Pancreas (tissue), 10 donors: ENCODE data around the gene PDCD11. TPM values are rescaled to one million over a fixed set of nuclear protein-coding genes. Genes with fewer than 3 reads are reported as not detected.

Experiments used
- ATAC-seq, 4 donors: fragments of 200-7000 bp; cut with Tn5 transposase; one replicate each; pipeline versions ENCODE4 v1.8.0 to v1.9.1; 2020; ENCODE audit warnings: mild to moderate bottlenecking in 4 of 4, moderate library complexity in 4 of 4
- DNase-seq, 6 donors: peaks; one replicate each; pipeline ENCODE4 v3.0.0-alpha.2; 2020
- FAIRE-seq: peaks from 2 replicates; lab custom pipeline; 2012; peaks lifted over from hg19 to GRCh38; lab: Jason Lieb, UNC
- H3K27ac ChIP-seq, 4 donors: fragments of 200-600 bp; sonication (generic); 1 replicate in 3 of 4; 2 replicates in 1 of 4; pipeline versions ENCODE4 v1.5.0 to v1.8.0; 2020
- H3K27me3 ChIP-seq, 4 donors: fragments of 200-600 bp; one replicate each; pipeline ENCODE4 v1.8.0; 2021
- H3K36me3 ChIP-seq, 3 donors: fragments of 200-600 bp; sonication (generic) in 1 of 3; one replicate each; pipeline versions ENCODE4 v1.5.0 to v1.8.0; 2020 to 2021
- H3K4me1 ChIP-seq, 3 donors: fragments of 200-600 bp; one replicate each; pipeline ENCODE4 v1.8.0; 2021
- H3K4me3 ChIP-seq, 4 donors: fragments of 200-600 bp; sonication (generic) in 2 of 4; one replicate each; pipeline versions ENCODE4 v1.5.0 to v1.8.0; 2020 to 2021
- H3K9me3 ChIP-seq, 4 donors: fragments of 200-600 bp; one replicate each; pipeline ENCODE4 v1.8.0; 2021
- WGBS, 2 donors: extraction: QIAGEN DNeasy Blood & Tissue Kit; methylation state at CpG; one replicate each; pipeline ENCODE4 v1.1.7; 2013; 5-methylcytosine and 5-hydroxymethylcytosine counted together
- intact Hi-C, 3 donors: fragments of 100-400 bp; cut with DNase I; formaldehyde crosslinking; loops; one replicate each; pipeline versions ENCODE4 v1.11.1 to v1.14.2; 2022
- polyA plus RNA-seq, 2 donors: library from polyadenylated mRNA; stranded (reverse); fragments of 200-250 nt; gene quantifications; one replicate each; pipeline ENCODE4 v1.2.3, GENCODE V29; 2013
- total RNA-seq, 6 donors: library from RNA; stranded (reverse); fragmentation: NEBNext Ultra II Directional in 4 of 6; extraction: Animal tissue kit (Norgen Biotek cat#: 25700) in 4 of 6; gene quantifications; one replicate each; pipeline versions ENCODE4 v1.2.1 to v1.2.4, GENCODE V29; 2021 to 2023
- TF ChIP-seq, protein P1 (sequence below), 4 donors: fragments of 200-600 bp; sonication (generic) in 3 of 4; IDR thresholded peaks; one replicate each; pipeline versions ENCODE4 v1.5.0 to v1.8.0; 2021; ENCODE audit warnings: antibody characterized with exemption in 4 of 4
- donor health status: healthy with polysubstance abuse.
- donor health status: DM: no; HTN: no; CAD: no; lungs with moderate emphysema.
- donor health status: DM: no; HTN: no; CAD: no.
- donor health status: control.
- donor health status: control.
- donor health status: Bipolar disorder and iron deficiency.
- donor health status: DM: yes; HTN: yes; CAD: no.
- donor health status: DM: no; HTN: no; CAD: no.
- donor health status: DM: no; HTN: no; CAD: no.
- donor health status: DM: yes; HTN: yes; CAD: no.

Gene PDCD11
- total and polyA plus RNA-seq, 8 donors = 11.3 to 27.4 (median 16.2) TPM

DNA sequence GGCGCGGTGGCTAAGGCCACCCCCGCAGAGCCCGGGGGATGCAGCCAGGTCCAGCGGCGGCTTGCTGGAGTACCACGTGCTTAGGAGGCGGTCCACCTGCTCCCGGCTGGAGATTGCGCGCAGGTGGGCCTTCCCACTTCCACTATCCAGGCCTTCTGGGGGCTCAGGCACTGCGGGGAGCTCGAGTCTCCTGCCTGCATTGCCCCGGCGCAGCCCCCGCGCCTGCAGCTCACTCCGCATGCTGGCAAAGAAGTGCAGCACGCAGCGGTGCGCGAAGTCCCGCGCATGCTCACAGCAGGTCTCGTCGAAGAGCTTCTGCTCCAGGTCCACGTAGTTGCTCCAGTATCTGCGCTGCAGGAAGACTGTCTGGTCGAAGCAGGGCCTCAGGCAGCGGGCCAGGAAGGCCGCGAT, 76.8 kb downstream of the PDCD11 start:
- H3K4me3 ChIP-seq = no peak overlapping the region
- WGBS, 2 donors = 74 to 76% methylated on average over 32 of the region's 32 CpGs
- intact Hi-C loops = no loop called here
- ATAC-seq (no peak), FAIRE-seq (no peak), DNase-seq (no peak)
- no peak overlapping the region for H3K27ac ChIP-seq
- H3K36me3 ChIP-seq = no peaks in the 10 kb centered on the region
- H3K27me3 ChIP-seq = no peaks in the 10 kb centered on the region
- no peaks in the 10 kb centered on the region for H3K9me3 ChIP-seq
- H3K4me1 ChIP-seq = no peaks in the 10 kb centered on the region
- TF ChIP-seq, protein P1, sequence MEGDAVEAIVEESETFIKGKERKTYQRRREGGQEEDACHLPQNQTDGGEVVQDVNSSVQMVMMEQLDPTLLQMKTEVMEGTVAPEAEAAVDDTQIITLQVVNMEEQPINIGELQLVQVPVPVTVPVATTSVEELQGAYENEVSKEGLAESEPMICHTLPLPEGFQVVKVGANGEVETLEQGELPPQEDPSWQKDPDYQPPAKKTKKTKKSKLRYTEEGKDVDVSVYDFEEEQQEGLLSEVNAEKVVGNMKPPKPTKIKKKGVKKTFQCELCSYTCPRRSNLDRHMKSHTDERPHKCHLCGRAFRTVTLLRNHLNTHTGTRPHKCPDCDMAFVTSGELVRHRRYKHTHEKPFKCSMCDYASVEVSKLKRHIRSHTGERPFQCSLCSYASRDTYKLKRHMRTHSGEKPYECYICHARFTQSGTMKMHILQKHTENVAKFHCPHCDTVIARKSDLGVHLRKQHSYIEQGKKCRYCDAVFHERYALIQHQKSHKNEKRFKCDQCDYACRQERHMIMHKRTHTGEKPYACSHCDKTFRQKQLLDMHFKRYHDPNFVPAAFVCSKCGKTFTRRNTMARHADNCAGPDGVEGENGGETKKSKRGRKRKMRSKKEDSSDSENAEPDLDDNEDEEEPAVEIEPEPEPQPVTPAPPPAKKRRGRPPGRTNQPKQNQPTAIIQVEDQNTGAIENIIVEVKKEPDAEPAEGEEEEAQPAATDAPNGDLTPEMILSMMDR (IDR thresholded peaks at IDR 0.05) = no peak

DNA sequence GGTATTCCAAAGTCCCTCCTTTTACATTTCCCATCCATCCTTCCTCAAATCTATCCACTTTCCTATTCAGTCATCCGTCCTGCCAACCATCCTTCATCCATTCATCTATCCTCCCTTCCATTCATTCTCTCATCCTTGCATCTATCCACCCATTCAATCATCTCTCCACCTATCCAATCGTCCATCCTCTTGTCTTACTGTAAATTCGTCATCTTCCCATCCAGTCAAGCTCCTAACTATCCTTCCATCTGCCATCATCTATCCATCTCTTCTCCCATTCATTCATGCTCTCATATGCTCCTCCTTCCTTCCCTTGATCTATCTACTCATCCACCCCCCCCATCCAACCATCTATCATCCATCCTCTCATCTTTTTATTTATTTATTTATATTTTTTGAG, 77.7 kb downstream of the PDCD11 start:
- no peak overlapping the region for H3K27ac ChIP-seq
- no peak overlapping the region for H3K4me3 ChIP-seq
- H3K36me3 ChIP-seq = no peaks in the 10 kb centered on the region
- intact Hi-C loops = no loop called here
- no peak for FAIRE-seq
- no peak for DNase-seq
- TF ChIP-seq, protein P1 (IDR thresholded peaks at IDR 0.05) = no peak
- WGBS, 2 donors = 61 to 76% methylated on average over 3 of the region's 3 CpGs
- no peaks in the 10 kb centered on the region for H3K9me3 ChIP-seq
- no peak for ATAC-seq
- H3K27me3 ChIP-seq = no peaks in the 10 kb centered on the region
- no peaks in the 10 kb centered on the region for H3K4me1 ChIP-seq

GRCh38 chr10:103475437-103475836, 79.0 kb downstream of the PDCD11 start:
- no peak for FAIRE-seq
- WGBS, 2 donors = 78 to 79% methylated on average over 4 of the region's 4 CpGs

GRCh38 chr10:103476046-103476768, 79.8 kb downstream of the PDCD11 start:
- Histone ChIP-seq H3K9me3 (no peaks in the 10 kb centered on the region), H3K27ac (no peak overlapping the region), H3K36me3 (no peaks in the 10 kb centered on the region), H3K4me3 (no peak overlapping the region), H3K27me3 (no peaks in the 10 kb centered on the region), H3K4me1 (peaks cover 0 to 3% (median 0%) of the 10 kb centered on the region in 3 donors)
- DNase-seq (no peak), FAIRE-seq (no peak), ATAC-seq (no peak)
- intact Hi-C loops = loop anchor here in 2 of 3 donors (5.0 kb wide), 2 partner anchors 44 to 64 kb away; no protein-coding TSS in a partner anchor
- TF ChIP-seq, protein P1 (IDR thresholded peaks at IDR 0.05) = no peak
- WGBS, 2 donors = 71% methylated on average over 11 of the region's 11 CpGs

More at GRCh38 chr10:103475437-103475836, 79.0 kb downstream of the PDCD11 start:
- TF ChIP-seq, protein P1 (IDR thresholded peaks at IDR 0.05) = no peak
- Histone ChIP-seq H3K9me3 (no peaks in the 10 kb centered on the region), H3K27me3 (no peaks in the 10 kb centered on the region), H3K27ac (no peak overlapping the region), H3K4me3 (no peak overlapping the region), H3K4me1 (no peaks in the 10 kb centered on the region), H3K36me3 (no peaks in the 10 kb centered on the region)
- intact Hi-C loops = loop anchor here in 2 of 3 donors (5.0 kb wide), 2 partner anchors 43 to 63 kb away; no protein-coding TSS in a partner anchor
- DNase-seq (no peak), ATAC-seq (no peak)

DNA sequence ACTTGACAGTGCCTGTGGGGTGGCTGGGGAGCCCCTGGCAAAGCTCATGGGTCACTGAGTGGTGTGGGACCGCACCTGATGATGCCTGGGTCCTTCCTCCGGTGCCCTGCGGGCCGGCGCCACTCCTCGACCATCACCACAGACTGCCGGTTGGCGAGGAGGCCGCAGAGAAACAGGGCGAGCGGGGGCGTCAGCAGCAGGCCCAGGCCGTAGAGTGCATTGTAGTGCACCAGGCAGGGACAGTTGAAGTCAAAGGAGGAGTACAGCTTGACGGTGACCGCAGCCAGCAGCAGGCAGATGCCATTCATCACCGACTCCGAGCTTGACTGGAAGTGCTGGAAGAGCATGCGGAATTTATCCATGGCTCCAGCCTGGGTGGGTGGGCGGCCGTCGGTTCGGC, 82.2 kb downstream of the PDCD11 start:
- DNase-seq (no peak), ATAC-seq (no peak), FAIRE-seq (no peak)
- no peaks in the 10 kb centered on the region for H3K27me3 ChIP-seq
- H3K27ac ChIP-seq = no peak overlapping the region
- TF ChIP-seq, protein P1 (IDR thresholded peaks at IDR 0.05) = no peak
- H3K36me3 ChIP-seq = no peaks in the 10 kb centered on the region
- no peak overlapping the region for H3K4me3 ChIP-seq
- H3K9me3 ChIP-seq = no peaks in the 10 kb centered on the region
- intact Hi-C loops = loop anchor here in 2 of 3 donors (5.0 kb wide), 2 partner anchors 46 to 66 kb away; no protein-coding TSS in a partner anchor
- 83 to 90% methylated on average over 22 of the region's 22 CpGs for WGBS, 2 donors
- peaks cover 0 to 3% (median 0%) of the 10 kb centered on the region in 3 donors for H3K4me1 ChIP-seq
